Cardiac muscle cell (in vitro differentiated cells and primary cell): Measurements from ENCODE around the gene FAF1. TPM values are rescaled to one million over a fixed set of nuclear protein-coding genes. Genes with fewer than 3 reads are reported as not detected.

Experiments
- DNase-seq, 2 donors: peaks; one replicate each; pipeline versions ENCODE4 v3.0.0 to v3.0.0-alpha.2; 2010 to 2017; ENCODE audit warnings: low read depth in 1 of 2, low spot score in 1 of 2
- H3K27ac ChIP-seq: fragments of 200-600 bp; sonication (generic); 2 replicates; pipeline ENCODE4 v1.5.1; 2016
- H3K27me3 ChIP-seq: fragments of 200-600 bp; sonication (generic); 2 replicates; pipeline ENCODE4 v1.6.0; 2016; ENCODE audit warnings: control low read depth
- H3K36me3 ChIP-seq: fragments of 200-600 bp; sonication (generic); 2 replicates; pipeline ENCODE4 v1.5.1; 2016; ENCODE audit warnings: control low read depth
- H3K4me1 ChIP-seq: fragments of 200-600 bp; sonication (generic); 2 replicates; pipeline ENCODE4 v1.8.1; 2017; ENCODE audit warnings: low read depth, mild to moderate bottlenecking, mixed run types
- H3K4me3 ChIP-seq: fragments of 200-600 bp; sonication (generic); 2 replicates; pipeline ENCODE4 v1.5.1; 2016; ENCODE audit warnings: mild to moderate bottlenecking
- H3K9me3 ChIP-seq: fragments of 200-600 bp; sonication (generic); 2 replicates; pipeline ENCODE4 v1.5.1; 2017; ENCODE audit warnings: low read depth, mild to moderate bottlenecking, control low read depth
- polyA plus RNA-seq: library from polyadenylated mRNA; unstranded; fragments of >200 nt; fragmentation: Nextera tagmentation; extraction: Ambion mirVana; gene quantifications from 2 replicates; pipeline ENCODE4 v1.2.1, GENCODE V29; 2016
- total RNA-seq: library from RNA; depleted of rRNA; stranded (reverse); fragments of >200 nt; gene quantifications from 2 replicates; pipeline ENCODE4 v1.2.3, GENCODE V29; 2016
- TF ChIP-seq, protein P1 (sequence below): IDR thresholded peaks from 2 replicates; pipeline ENCODE4 v1.5.1; 2012; ENCODE audit warnings: low read depth, mild to moderate bottlenecking, low read length

FAF1 gene
- total and polyA plus RNA-seq, 2 experiments from 2014 or later, result 24.3 to 76.7 TPM

GRCh38 chr1:50986653-50987052 lies 26.6 kb upstream of the FAF1 start:
- no peaks in the 10 kb centered on the region for H3K9me3 ChIP-seq
- DNase-seq, result no peak
- peaks cover 51% of the 10 kb centered on the region for H3K27me3 ChIP-seq
- H3K4me3 ChIP-seq, result no peak overlapping the region
- H3K4me1 ChIP-seq, result no peaks in the 10 kb centered on the region
- H3K36me3 ChIP-seq, result no peaks in the 10 kb centered on the region
- no peak overlapping the region for H3K27ac ChIP-seq
- TF ChIP-seq, protein P1, sequence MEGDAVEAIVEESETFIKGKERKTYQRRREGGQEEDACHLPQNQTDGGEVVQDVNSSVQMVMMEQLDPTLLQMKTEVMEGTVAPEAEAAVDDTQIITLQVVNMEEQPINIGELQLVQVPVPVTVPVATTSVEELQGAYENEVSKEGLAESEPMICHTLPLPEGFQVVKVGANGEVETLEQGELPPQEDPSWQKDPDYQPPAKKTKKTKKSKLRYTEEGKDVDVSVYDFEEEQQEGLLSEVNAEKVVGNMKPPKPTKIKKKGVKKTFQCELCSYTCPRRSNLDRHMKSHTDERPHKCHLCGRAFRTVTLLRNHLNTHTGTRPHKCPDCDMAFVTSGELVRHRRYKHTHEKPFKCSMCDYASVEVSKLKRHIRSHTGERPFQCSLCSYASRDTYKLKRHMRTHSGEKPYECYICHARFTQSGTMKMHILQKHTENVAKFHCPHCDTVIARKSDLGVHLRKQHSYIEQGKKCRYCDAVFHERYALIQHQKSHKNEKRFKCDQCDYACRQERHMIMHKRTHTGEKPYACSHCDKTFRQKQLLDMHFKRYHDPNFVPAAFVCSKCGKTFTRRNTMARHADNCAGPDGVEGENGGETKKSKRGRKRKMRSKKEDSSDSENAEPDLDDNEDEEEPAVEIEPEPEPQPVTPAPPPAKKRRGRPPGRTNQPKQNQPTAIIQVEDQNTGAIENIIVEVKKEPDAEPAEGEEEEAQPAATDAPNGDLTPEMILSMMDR, result no peak

GRCh38 chr1:50985094-50985493 lies 25.0 kb upstream of the FAF1 start:
- Histone ChIP-seq H3K27ac (no peak overlapping the region), H3K27me3 (peaks cover 67% of the 10 kb centered on the region), H3K36me3 (no peaks in the 10 kb centered on the region), H3K4me3 (no peak overlapping the region), H3K4me1 (no peaks in the 10 kb centered on the region), H3K9me3 (no peaks in the 10 kb centered on the region)
- DNase-seq, result no peak
- TF ChIP-seq, protein P1, result no peak

GRCh38 chr1:50983219-50983802 lies 23.2 kb upstream of the FAF1 start:
- no peak for DNase-seq
- no peaks in the 10 kb centered on the region for H3K4me1 ChIP-seq
- no peaks in the 10 kb centered on the region for H3K9me3 ChIP-seq
- no peak overlapping the region for H3K4me3 ChIP-seq
- no peak overlapping the region for H3K27ac ChIP-seq
- TF ChIP-seq, protein P1, result no peak
- H3K36me3 ChIP-seq, result no peaks in the 10 kb centered on the region
- peaks cover 85% of the 10 kb centered on the region for H3K27me3 ChIP-seq

GRCh38 chr1:50982611-50983010 lies 22.5 kb upstream of the FAF1 start:
- H3K9me3 ChIP-seq, result no peaks in the 10 kb centered on the region
- TF ChIP-seq, protein P1, result no peak
- no peaks in the 10 kb centered on the region for H3K4me1 ChIP-seq
- DNase-seq, result no peak
- H3K27ac ChIP-seq, result no peak overlapping the region
- H3K36me3 ChIP-seq, result no peaks in the 10 kb centered on the region
- H3K4me3 ChIP-seq, result no peak overlapping the region
- H3K27me3 ChIP-seq, result peaks cover 92% of the 10 kb centered on the region

DNA sequence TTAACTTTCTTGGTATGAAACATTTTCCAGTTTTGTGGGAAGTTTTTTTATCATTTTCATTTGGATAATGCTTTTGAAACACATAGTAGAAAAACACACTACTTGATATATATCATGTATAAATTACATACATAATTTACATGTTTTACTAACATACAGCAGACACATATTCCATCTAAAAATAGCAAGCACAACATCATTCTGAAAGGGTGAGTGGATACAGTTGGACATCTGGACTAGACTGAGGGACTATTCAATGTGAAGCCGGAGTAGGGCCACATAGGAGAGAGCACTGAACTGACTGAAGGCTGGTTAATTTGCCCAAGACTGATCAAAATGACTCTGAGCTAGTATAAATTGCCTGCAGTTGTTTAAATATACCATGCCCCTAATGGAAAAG lies 21.7 kb upstream of the FAF1 start:
- no peaks in the 10 kb centered on the region for H3K9me3 ChIP-seq
- no peak overlapping the region for H3K27ac ChIP-seq
- no peaks in the 10 kb centered on the region for H3K4me1 ChIP-seq
- H3K4me3 ChIP-seq, result no peak overlapping the region
- peaks cover 100% of the 10 kb centered on the region for H3K27me3 ChIP-seq
- DNase-seq, result no peak
- no peaks in the 10 kb centered on the region for H3K36me3 ChIP-seq
- TF ChIP-seq, protein P1, result no peak
